Raji (cell line): Measurements from ENCODE around the gene CD200R1.

Experiments
- POLR2A ChIP-seq: IDR thresholded peaks from 2 replicates; pipeline ENCODE4 v1.6.1; 2011; ENCODE audit warnings: low read depth, low read length, control low read depth; ENCODE audit not compliant: insufficient read depth

Gene CD200R1

GRCh38 chr3:112873632-112874031, 101.3 kb downstream of the CD200R1 start:
- no peak for TF ChIP-seq POLR2A

GRCh38 chr3:112871735-112872134, 103.2 kb downstream of the CD200R1 start:
- TF ChIP-seq POLR2A = no peak
